HCT116 (cell line): Measurements from ENCODE around the gene MLLT6. TPM values are rescaled to one million over a fixed set of nuclear protein-coding genes. Genes with fewer than 3 reads are reported as not detected.

Experiments used
- ATAC-seq: fragments of 200-7000 bp; cut with Tn5 transposase; 2 replicates; pipeline ENCODE4 v1.9.1; 2020; ENCODE audit warnings: mild to moderate bottlenecking, moderate library complexity
- BruUV-seq: library from RNA; stranded (reverse); fragments of 400-500 nt; replicated peaks from 2 replicates; lab custom pipeline; 2021; lab: Mats Ljungman, UMichigan
- CTCF ChIA-PET: fragments of 300-600 bp; sonication (Branson Sonifier 250); formaldehyde crosslinking; loops from one replicate; lab custom pipeline; 2021; ENCODE audit warnings: antibody characterized with exemption; lab: Charles Lee
- POLR2A ChIA-PET: fragments of 300-600, 350-600 bp; sonication (Branson Sonifier 250); formaldehyde crosslinking; loops from one replicate; lab custom pipeline; 2021; ENCODE audit warnings: antibody characterized with exemption; lab: Charles Lee
- RAD21 ChIA-PET, 2 experiments: fragments of 300-600 bp; sonication (Branson Sonifier 250); formaldehyde crosslinking; loops; one replicate each; lab custom pipeline; 2023; ENCODE audit warnings: low total read pairs in 2 of 2; ENCODE audit not compliant: uncharacterized antibody in 2 of 2, unreplicated experiment in 2 of 2, low non-redundant PET in 1 of 2; lab: Charles Lee
- DNase-seq: peaks from one replicate; pipeline ENCODE4 v3.0.0-alpha.2; 2010; ENCODE audit warnings: low read depth, low spot score
- H2AFZ ChIP-seq: fragments of 200-600 bp; shearing (Covaris generic), sonication (generic); 2 replicates; pipeline ENCODE4 v1.6.1; 2017; ENCODE audit warnings: low read depth, mixed run types, mixed read lengths, antibody characterized with exemption, low read length; ENCODE audit not compliant: poor library complexity, severe bottlenecking
- H3K27ac ChIP-seq: 2 replicates; pipeline ENCODE4 v1.5.1; 2012; ENCODE audit warnings: low read depth, low read length
- H3K27me3 ChIP-seq: fragments of 200-600 bp; sonication (generic); 2 replicates; pipeline ENCODE4 v1.6.1; 2016; ENCODE audit warnings: mixed run types, low read length, mixed read lengths; ENCODE audit not compliant: insufficient read depth
- H3K36me3 ChIP-seq, 2 experiments: fragments of 200-500 bp in 1 of 2; fragments of 200-600 bp in 1 of 2; sonication (Bioruptor generic) in 1 of 2; sonication (generic) in 1 of 2; 2 replicates each; pipeline versions ENCODE4 v1.5.1 to v1.6.1; 2014 to 2016; ENCODE audit warnings: low read length in 2 of 2, inconsistent platforms in 1 of 2, mixed read lengths in 1 of 2, mixed run types in 1 of 2; ENCODE audit not compliant: insufficient read depth in 2 of 2, control insufficient read depth in 1 of 2
- H3K4me1 ChIP-seq, 2 experiments: fragments of 200-600 bp in 1 of 2; sonication (generic) in 1 of 2; 2 replicates each; pipeline versions ENCODE4 v1.5.1 to v1.6.1; 2012 to 2017; ENCODE audit warnings: low read length in 2 of 2, inconsistent platforms in 1 of 2, mild to moderate bottlenecking in 1 of 2, mixed read lengths in 1 of 2, mixed run types in 1 of 2, moderate library complexity in 1 of 2; ENCODE audit not compliant: insufficient read depth in 2 of 2, control insufficient read depth in 1 of 2
- H3K4me2 ChIP-seq: fragments of 200-600 bp; sonication (generic); 2 replicates; pipeline ENCODE4 v1.6.1; 2017; ENCODE audit warnings: mixed run types, low read length, mixed read lengths
- H3K4me3 ChIP-seq, 2 experiments: fragments of 200-600 bp in 1 of 2; sonication (generic) in 1 of 2; replicated peaks in 1 of 2; 2 replicates each; pipeline ENCODE4 v1.5.1; 2011 to 2016; ENCODE audit warnings: low read length in 2 of 2, control low read depth in 1 of 2, low read depth in 1 of 2, mild to moderate bottlenecking in 1 of 2, mixed read lengths in 1 of 2, mixed run types in 1 of 2
- H3K79me2 ChIP-seq: fragments of 200-600 bp; sonication (generic); 2 replicates; pipeline ENCODE4 v1.6.1; 2017; ENCODE audit warnings: mild to moderate bottlenecking, mixed run types, low read length, moderate library complexity, mixed read lengths; ENCODE audit not compliant: insufficient read depth
- H3K9ac ChIP-seq: fragments of 200-600 bp; sonication (generic); 2 replicates; pipeline ENCODE4 v1.6.1; 2016; ENCODE audit warnings: low read length, mixed read lengths
- H3K9me2 ChIP-seq: fragments of 200-600 bp; sonication (generic), shearing (Covaris generic); 2 replicates; pipeline ENCODE4 v1.6.1; 2017; ENCODE audit warnings: mixed run types, mild to moderate bottlenecking, moderate library complexity; ENCODE audit not compliant: insufficient read depth
- H3K9me3 ChIP-seq, 2 experiments: fragments of 200-500 bp in 1 of 2; fragments of 200-600 bp in 1 of 2; sonication (Bioruptor generic) in 1 of 2; sonication (generic) in 1 of 2; 2 replicates each; pipeline ENCODE4 v1.6.1; 2014 to 2017; ENCODE audit warnings: low read length in 2 of 2, mixed read lengths in 2 of 2, inconsistent platforms in 1 of 2, low read depth in 1 of 2, mild to moderate bottlenecking in 1 of 2, mixed run types in 1 of 2, moderate library complexity in 1 of 2; ENCODE audit not compliant: control insufficient read depth in 1 of 2, insufficient read depth in 1 of 2
- H4K20me1 ChIP-seq: fragments of 200-600 bp; sonication (generic), shearing (Covaris generic); 2 replicates; pipeline ENCODE4 v1.6.1; 2017; ENCODE audit warnings: mixed run types, mild to moderate bottlenecking, moderate library complexity; ENCODE audit not compliant: insufficient read depth
- CEBPB ChIP-seq: IDR thresholded peaks from 2 replicates; pipeline ENCODE4 v1.6.1; 2012; ENCODE audit warnings: low read depth
- EZH2 ChIP-seq: fragments of 200-600 bp; sonication (generic); IDR thresholded peaks from 2 replicates; pipeline ENCODE4 v1.6.1; 2017; ENCODE audit warnings: antibody characterized with exemption, mixed run types
- EZH2phosphoT487 ChIP-seq: fragments of 200-600 bp; IDR thresholded peaks from 2 replicates; pipeline ENCODE4 v1.6.1; 2018; ENCODE audit warnings: antibody characterized with exemption, borderline replicate concordance
- JUND ChIP-seq: IDR thresholded peaks from 2 replicates; pipeline ENCODE4 v1.6.1; 2012
- POLR2A ChIP-seq: IDR thresholded peaks from 2 replicates; pipeline ENCODE4 v1.7.0; 2011; ENCODE audit warnings: borderline replicate concordance; ENCODE audit not compliant: insufficient read depth, insufficient read length; ENCODE audit errors: extremely low read depth
- POLR2AphosphoS5 ChIP-seq: IDR thresholded peaks from 2 replicates; pipeline ENCODE4 v1.6.1; 2011; ENCODE audit warnings: mild to moderate bottlenecking, low read depth, low read length, moderate library complexity
- RAD21 ChIP-seq: IDR thresholded peaks from 2 replicates; pipeline ENCODE4 v1.6.1; 2012; ENCODE audit warnings: low read depth, mild to moderate bottlenecking
- SIN3A ChIP-seq: IDR thresholded peaks from 2 replicates; pipeline ENCODE4 v1.6.1; 2012; ENCODE audit warnings: low read depth
- SRF ChIP-seq: IDR thresholded peaks from 2 replicates; pipeline ENCODE4 v1.6.1; 2012; ENCODE audit warnings: low read depth
- YY1 ChIP-seq: IDR thresholded peaks from 2 replicates; pipeline ENCODE4 v1.6.1; 2011; ENCODE audit warnings: low read length, low read depth, moderate library complexity, mild to moderate bottlenecking; ENCODE audit not compliant: insufficient replicate concordance; ENCODE audit errors: extremely low read depth
- ZFX ChIP-seq: fragments of 450-650 bp; IDR thresholded peaks from 2 replicates; pipeline ENCODE4 v1.6.1; 2017
- ZNF274 ChIP-seq: fragments of 200-500 bp; sonication (Bioruptor generic); IDR thresholded peaks from 2 replicates; pipeline ENCODE4 v1.6.1; 2014; ENCODE audit warnings: mild to moderate bottlenecking, low read depth, low read length, inconsistent platforms
- intact Hi-C: fragments of 100-400 bp; cut with micrococcal nuclease; formaldehyde crosslinking; loops from 2 replicates; pipeline ENCODE4 v1.10.0; 2022
- total RNA-seq: library from RNA; stranded (reverse); gene quantifications from one replicate; pipeline ENCODE4 v1.2.1, GENCODE V29; 2021; ENCODE audit not compliant: unreplicated experiment
- TF ChIP-seq, protein P1 (sequence below), 3 experiments: fragments of 200-600 bp in 1 of 3; sonication (generic) in 1 of 3; IDR thresholded peaks in 2 of 3; conservative IDR thresholded peaks in 1 of 3; 2 replicates each; pipeline ENCODE4 v1.5.1; 2012 to 2017; ENCODE audit warnings: low read depth in 2 of 3, low read length in 2 of 3, antibody characterized with exemption in 1 of 3, borderline replicate concordance in 1 of 3, control low read depth in 1 of 3, mild to moderate bottlenecking in 1 of 3, mixed read lengths in 1 of 3, mixed run types in 1 of 3, moderate library complexity in 1 of 3; ENCODE audit not compliant: insufficient read depth in 1 of 3
- TF ChIP-seq, protein P2 (sequence below): IDR thresholded peaks from 2 replicates; pipeline ENCODE4 v1.6.1; 2012; ENCODE audit warnings: low read depth
- TF ChIP-seq, protein P3 (sequence below): IDR thresholded peaks from 2 replicates; pipeline ENCODE4 v1.6.1; 2012
- TF ChIP-seq, protein P4 (sequence below): IDR thresholded peaks from 2 replicates; pipeline ENCODE4 v1.6.1; 2011; ENCODE audit warnings: mild to moderate bottlenecking, low read length, moderate library complexity; ENCODE audit not compliant: insufficient replicate concordance; ENCODE audit errors: extremely low read depth

Gene MLLT6
- total RNA-seq, 1 experiment from 2014 or later = 110 TPM

DNA sequence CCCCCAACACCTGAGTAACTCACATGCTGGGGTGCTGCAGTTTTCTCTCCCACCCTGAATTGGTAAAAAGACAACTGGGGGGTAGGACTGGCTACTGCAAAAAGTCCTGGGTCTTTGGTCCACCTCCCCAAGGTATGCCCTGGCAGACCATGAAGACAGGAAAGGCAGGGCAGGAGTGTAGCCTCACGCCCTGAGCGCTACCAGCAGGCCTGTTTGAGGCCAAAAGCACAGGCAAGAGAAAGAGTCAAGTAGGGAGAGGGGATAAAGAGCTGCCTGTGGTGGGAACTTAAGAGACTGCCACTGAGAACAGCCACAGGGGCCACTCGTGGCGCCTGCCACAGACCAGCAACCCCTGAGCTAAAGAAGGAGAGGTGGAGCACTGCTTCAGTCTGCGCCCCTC is 61.3 kb downstream of the MLLT6 start:
- intact Hi-C loops = no loop called here
- H4K20me1 ChIP-seq = peaks cover 4% of the 10 kb centered on the region; the same call in 1 of the 2 replicates
- H2AFZ ChIP-seq = no peak overlapping the region
- TF ChIP-seq, protein P1, sequence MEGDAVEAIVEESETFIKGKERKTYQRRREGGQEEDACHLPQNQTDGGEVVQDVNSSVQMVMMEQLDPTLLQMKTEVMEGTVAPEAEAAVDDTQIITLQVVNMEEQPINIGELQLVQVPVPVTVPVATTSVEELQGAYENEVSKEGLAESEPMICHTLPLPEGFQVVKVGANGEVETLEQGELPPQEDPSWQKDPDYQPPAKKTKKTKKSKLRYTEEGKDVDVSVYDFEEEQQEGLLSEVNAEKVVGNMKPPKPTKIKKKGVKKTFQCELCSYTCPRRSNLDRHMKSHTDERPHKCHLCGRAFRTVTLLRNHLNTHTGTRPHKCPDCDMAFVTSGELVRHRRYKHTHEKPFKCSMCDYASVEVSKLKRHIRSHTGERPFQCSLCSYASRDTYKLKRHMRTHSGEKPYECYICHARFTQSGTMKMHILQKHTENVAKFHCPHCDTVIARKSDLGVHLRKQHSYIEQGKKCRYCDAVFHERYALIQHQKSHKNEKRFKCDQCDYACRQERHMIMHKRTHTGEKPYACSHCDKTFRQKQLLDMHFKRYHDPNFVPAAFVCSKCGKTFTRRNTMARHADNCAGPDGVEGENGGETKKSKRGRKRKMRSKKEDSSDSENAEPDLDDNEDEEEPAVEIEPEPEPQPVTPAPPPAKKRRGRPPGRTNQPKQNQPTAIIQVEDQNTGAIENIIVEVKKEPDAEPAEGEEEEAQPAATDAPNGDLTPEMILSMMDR (IDR thresholded peaks at IDR 0.05 in 2 of 3, conservative IDR thresholded peaks at IDR 0.05 in 1 of 3; ENCODE audit: borderline replicate concordance in 1 of 3, insufficient read depth in 1 of 3, low read depth in 2 of 3, low read length in 2 of 3) = no peak
- TF ChIP-seq JUND (no peak), EZH2phosphoT487 (no peak), SRF (no peak), EZH2 (no peak), YY1 (no peak), POLR2AphosphoS5 (no peak), RAD21 (no peak), CEBPB (no peak), ZNF274 (no peak), ZFX (no peak), POLR2A (no peak), SIN3A (no peak)
- TF ChIP-seq, protein P2, sequence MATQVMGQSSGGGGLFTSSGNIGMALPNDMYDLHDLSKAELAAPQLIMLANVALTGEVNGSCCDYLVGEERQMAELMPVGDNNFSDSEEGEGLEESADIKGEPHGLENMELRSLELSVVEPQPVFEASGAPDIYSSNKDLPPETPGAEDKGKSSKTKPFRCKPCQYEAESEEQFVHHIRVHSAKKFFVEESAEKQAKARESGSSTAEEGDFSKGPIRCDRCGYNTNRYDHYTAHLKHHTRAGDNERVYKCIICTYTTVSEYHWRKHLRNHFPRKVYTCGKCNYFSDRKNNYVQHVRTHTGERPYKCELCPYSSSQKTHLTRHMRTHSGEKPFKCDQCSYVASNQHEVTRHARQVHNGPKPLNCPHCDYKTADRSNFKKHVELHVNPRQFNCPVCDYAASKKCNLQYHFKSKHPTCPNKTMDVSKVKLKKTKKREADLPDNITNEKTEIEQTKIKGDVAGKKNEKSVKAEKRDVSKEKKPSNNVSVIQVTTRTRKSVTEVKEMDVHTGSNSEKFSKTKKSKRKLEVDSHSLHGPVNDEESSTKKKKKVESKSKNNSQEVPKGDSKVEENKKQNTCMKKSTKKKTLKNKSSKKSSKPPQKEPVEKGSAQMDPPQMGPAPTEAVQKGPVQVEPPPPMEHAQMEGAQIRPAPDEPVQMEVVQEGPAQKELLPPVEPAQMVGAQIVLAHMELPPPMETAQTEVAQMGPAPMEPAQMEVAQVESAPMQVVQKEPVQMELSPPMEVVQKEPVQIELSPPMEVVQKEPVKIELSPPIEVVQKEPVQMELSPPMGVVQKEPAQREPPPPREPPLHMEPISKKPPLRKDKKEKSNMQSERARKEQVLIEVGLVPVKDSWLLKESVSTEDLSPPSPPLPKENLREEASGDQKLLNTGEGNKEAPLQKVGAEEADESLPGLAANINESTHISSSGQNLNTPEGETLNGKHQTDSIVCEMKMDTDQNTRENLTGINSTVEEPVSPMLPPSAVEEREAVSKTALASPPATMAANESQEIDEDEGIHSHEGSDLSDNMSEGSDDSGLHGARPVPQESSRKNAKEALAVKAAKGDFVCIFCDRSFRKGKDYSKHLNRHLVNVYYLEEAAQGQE = no peak
- TF ChIP-seq, protein P3, sequence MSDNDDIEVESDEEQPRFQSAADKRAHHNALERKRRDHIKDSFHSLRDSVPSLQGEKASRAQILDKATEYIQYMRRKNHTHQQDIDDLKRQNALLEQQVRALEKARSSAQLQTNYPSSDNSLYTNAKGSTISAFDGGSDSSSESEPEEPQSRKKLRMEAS = no peak
- TF ChIP-seq, protein P4, sequence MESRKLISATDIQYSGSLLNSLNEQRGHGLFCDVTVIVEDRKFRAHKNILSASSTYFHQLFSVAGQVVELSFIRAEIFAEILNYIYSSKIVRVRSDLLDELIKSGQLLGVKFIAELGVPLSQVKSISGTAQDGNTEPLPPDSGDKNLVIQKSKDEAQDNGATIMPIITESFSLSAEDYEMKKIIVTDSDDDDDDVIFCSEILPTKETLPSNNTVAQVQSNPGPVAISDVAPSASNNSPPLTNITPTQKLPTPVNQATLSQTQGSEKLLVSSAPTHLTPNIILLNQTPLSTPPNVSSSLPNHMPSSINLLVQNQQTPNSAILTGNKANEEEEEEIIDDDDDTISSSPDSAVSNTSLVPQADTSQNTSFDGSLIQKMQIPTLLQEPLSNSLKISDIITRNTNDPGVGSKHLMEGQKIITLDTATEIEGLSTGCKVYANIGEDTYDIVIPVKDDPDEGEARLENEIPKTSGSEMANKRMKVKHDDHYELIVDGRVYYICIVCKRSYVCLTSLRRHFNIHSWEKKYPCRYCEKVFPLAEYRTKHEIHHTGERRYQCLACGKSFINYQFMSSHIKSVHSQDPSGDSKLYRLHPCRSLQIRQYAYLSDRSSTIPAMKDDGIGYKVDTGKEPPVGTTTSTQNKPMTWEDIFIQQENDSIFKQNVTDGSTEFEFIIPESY = no peak
- TF ChIP-seq, all 23 proteins: peak for 0
- Histone ChIP-seq H3K4me3 (no peak overlapping the region), H3K27ac (no peak overlapping the region), H3K27me3 (no peaks in the 10 kb centered on the region), H3K9me2 (no peaks in the 10 kb centered on the region), H3K36me3 (peaks cover 24 to 50% of the 10 kb centered on the region in 2 experiments; a peak in 3 of 4 replicates), H3K4me2 (no peak overlapping the region), H3K9ac (no peak overlapping the region), H3K4me1 (no peaks in the 10 kb centered on the region), H3K79me2 (peaks cover 11% of the 10 kb centered on the region; the same call in 1 of the 2 replicates), H3K9me3 (no peaks in the 10 kb centered on the region)
- BruUV-seq = no TSS peak
- DNase-seq (no peak), ATAC-seq (no peak)
- ChIA-PET RAD21 (no interaction called here), CTCF (no interaction called here), POLR2A (no interaction called here)
